Measurements from ENCODE around the gene COX6A2.

- TF ChIP-seq, protein P1, sequence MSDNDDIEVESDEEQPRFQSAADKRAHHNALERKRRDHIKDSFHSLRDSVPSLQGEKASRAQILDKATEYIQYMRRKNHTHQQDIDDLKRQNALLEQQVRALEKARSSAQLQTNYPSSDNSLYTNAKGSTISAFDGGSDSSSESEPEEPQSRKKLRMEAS (CRISPR knock-in tag; IDR thresholded peaks at IDR 0.05) = no peak
- no peak for TF ChIP-seq NFE2L1 (CRISPR knock-in tag; IDR thresholded peaks at IDR 0.05)
- TF ChIP-seq CTCF (IDR thresholded peaks at IDR 0.05) = no peak
- TF ChIP-seq NFYB (CRISPR knock-in tag; conservative IDR thresholded peaks at IDR 0.05; ENCODE audit: low read depth) = no peak
- no peak for TF ChIP-seq SP1 (CRISPR knock-in tag; conservative IDR thresholded peaks at IDR 0.05)
- no peak for TF ChIP-seq CREM (CRISPR knock-in tag; IDR thresholded peaks at IDR 0.05)
- no peak for TF ChIP-seq ETV6 (CRISPR knock-in tag; IDR thresholded peaks at IDR 0.05)
- TF ChIP-seq FOXK1 (CRISPR knock-in tag; IDR thresholded peaks at IDR 0.05) = no peak
- no peak for TF ChIP-seq PREB (CRISPR knock-in tag; IDR thresholded peaks at IDR 0.05; ENCODE audit: borderline replicate concordance)
Observed at GRCh38 chr16:31465788-31466370, 37.7 kb upstream of the COX6A2 start.
